ENCODE results near the gene ADI1.
A peak's percentile ranks its signal among the peaks of the same experiment; 100 is the strongest.
"Not testable (repeated sequence)": the region's sequence is repeated elsewhere in the genome, so short reads cannot be mapped to it uniquely, and the experiment has no call there.

ADI1 gene

DNA sequence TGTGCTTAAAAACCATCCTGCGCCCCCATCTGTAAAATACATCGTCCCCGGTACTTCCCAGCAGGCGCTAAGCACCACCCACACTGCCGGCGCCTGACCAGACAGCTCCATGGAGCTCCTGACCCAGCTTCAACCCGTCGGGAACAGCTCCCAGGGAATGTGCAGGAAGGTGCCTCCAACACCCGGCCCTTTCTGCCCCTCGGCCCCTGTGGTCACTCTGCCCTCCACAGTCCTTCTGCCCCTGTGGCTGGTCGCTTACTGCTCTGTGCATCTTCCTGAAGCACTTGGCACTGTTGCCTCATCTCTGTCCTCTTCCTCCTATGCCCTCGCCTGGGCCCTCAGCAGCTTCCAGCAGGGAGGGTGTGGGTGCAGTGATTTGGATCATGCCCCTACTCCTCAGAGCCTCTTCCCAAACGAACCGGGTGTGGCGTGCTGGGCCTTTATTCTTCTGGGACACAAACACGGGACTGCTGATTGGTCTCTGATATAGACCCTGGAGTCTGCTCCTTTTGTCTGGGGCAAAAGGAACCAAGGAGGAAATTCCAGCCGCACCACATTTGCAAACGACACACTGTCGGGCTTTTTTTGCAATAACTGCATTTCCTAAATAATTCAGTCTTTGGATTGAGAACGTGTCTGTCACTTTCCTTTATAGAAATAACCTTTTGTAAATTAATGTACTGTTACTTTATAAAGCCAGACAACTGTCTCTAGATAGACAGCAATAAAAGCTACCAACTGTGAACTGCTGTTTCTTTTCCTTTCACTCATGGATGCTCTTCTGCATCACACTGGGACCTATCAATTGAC lies 65.9 kb downstream of the ADI1 start:
- H3K9me3 ChIP-seq = no peaks in the 10 kb centered on the region; the same call in 1 of the 2 replicates
- peaks cover 73% of the 10 kb centered on the region for H3K27me3 ChIP-seq
- TF ChIP-seq Cebpa-rat (IDR thresholded peaks at IDR 0.05) = no peak
- peaks cover 62% of the 10 kb centered on the region for H3K36me3 ChIP-seq
- H3K4me2 ChIP-seq = peak overlapping the region; percentile 43; the same call in 1 of the 2 replicates
- H3K4me1 ChIP-seq = peaks cover 73% of the 10 kb centered on the region
- H3K4me3 ChIP-seq = no peak overlapping the region
- no peak overlapping the region for H3K9ac ChIP-seq
- H4K20me1 ChIP-seq = peaks cover 62% of the 10 kb centered on the region
- no peak overlapping the region for H3K27ac ChIP-seq

DNA sequence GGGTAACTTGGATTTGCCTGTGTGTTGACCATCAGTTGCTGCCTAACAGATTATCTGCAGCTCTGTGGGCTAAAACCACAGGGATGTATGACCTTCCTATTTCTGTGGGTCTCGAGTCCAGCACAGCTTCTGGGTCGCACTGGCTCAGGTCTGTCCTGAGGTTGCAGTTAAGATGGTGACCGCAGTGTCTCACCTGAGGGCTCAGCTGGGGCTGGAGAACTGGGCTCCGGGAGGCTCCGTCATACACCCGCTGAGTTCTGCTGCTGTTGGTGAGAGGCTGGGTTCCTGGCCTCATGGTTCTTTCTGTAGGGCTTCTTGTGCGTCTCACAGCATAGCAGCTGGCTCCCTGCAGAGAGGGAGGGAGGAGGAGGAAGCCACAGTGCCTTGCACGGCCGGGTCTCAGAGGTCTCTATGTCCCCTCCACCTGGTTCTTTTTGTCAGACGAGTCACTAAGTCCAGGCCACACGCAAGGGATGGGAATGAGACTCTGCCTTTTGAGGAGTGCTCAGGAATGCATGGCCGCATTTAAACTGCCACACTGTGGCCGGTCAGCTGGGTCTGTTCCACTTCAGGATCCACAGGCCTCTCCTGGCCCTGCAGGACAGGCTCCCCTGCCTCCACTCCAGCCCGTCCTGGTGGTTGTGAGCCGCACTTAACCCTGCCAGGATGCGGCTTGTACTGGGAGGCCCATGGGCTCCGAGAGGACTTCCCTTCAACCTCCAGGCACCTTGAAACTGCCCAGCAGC lies 67.2 kb downstream of the ADI1 start:
- Histone ChIP-seq H3K4me3 (no peak overlapping the region), H3K9ac (no peak overlapping the region), H3K9me3 (no peaks in the 10 kb centered on the region; the same call in 1 of the 2 replicates), H3K27ac (no peak overlapping the region), H4K20me1 (peaks cover 62% of the 10 kb centered on the region), H3K27me3 (peaks cover 64% of the 10 kb centered on the region), H3K4me2 (peak overlapping the region; percentile 9), H3K36me3 (peaks cover 65% of the 10 kb centered on the region), H3K4me1 (peaks cover 62% of the 10 kb centered on the region)
- no peak for TF ChIP-seq Cebpa-rat (IDR thresholded peaks at IDR 0.05)

DNA sequence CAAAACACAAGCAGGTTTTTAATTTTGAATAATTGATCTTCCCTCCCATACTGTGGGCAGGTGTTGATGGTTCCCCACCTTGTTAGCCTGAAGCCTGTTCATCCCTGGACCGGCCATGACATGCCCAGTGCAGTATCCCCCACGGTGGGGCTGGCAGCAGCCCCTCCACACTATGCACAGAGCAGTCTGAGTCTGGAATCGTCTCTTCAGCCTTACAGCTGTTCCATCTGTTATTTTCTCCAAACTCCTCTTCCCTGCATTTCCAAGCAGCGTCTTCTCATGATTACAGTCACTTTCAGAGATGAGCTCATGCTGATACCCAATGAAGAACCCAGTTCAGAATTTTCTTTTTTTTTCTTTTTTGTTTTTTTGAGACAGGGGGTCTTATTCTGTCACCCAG lies 68.2 kb downstream of the ADI1 start:
- no peak overlapping the region for H3K4me3 ChIP-seq
- no peak overlapping the region for H3K27ac ChIP-seq
- peak overlapping the region; percentile 9; the same call in 1 of the 2 replicates for H3K4me2 ChIP-seq
- peaks cover 55% of the 10 kb centered on the region for H4K20me1 ChIP-seq
- no peaks in the 10 kb centered on the region; the same call in 1 of the 2 replicates for H3K9me3 ChIP-seq
- no peak for TF ChIP-seq Cebpa-rat (IDR thresholded peaks at IDR 0.05)
- peaks cover 56% of the 10 kb centered on the region for H3K4me1 ChIP-seq
- peaks cover 67% of the 10 kb centered on the region for H3K36me3 ChIP-seq
- H3K9ac ChIP-seq = no peak overlapping the region
- H3K27me3 ChIP-seq = peaks cover 57% of the 10 kb centered on the region

DNA sequence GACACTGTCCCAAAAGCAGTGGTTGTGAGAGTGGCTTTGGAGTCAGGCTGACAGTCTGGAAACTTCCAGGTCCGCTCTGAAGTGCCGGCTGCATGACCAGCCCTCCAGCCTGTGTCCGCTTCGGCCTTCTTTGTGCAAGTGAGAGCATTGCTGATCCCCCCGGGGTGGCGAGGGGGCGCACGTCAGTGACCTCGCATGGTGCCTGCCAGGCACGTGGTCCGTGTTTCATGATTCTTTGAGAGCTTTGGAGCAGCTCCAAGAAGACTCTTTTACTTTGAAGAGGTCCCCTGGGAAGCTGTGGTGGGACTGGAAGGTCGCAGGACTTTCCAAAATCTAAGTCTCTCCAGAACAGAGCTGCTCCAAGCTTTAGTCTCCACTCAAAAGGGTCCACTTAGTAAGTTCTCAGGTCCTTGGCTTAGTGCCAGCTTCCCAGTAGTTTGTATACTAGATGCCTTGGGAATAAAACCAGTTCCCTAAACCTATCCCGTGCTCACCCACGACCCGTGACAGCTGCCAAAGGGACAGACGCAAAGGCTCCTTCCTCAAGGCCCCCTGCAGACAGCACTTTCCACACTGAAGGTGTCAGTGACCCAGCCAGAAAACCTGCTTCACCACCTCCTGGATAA lies 68.8 kb downstream of the ADI1 start:
- Histone ChIP-seq H4K20me1 (peaks cover 49% of the 10 kb centered on the region), H3K4me1 (peaks cover 49% of the 10 kb centered on the region), H3K4me2 (peak overlapping the region; percentile 53), H3K27ac (no peak overlapping the region), H3K9ac (no peak overlapping the region), H3K27me3 (peaks cover 54% of the 10 kb centered on the region), H3K4me3 (no peak overlapping the region), H3K9me3 (no peaks in the 10 kb centered on the region; the same call in 1 of the 2 replicates), H3K36me3 (peaks cover 74% of the 10 kb centered on the region)
- no peak for TF ChIP-seq Cebpa-rat (IDR thresholded peaks at IDR 0.05)

DNA sequence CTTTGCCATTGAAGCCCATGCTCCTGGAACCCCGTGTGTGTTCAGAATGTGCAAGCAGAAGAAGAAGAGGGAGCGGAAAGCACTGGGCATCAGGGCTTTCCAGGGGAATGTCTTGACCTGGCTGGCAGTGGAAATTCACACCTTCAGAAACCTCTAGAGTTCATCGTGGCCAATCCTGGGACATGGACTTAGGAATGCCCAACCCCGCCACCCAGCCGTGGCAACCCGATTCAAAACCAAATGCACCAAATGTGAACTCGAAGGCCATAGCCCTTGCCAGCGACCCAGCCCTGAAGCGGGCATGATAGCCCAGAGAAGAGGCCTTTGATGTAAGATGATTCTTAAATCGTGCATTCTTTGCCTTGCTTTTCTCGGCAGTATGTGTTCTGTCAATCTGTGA lies 69.4 kb downstream of the ADI1 start:
- Histone ChIP-seq H3K36me3 (peaks cover 80% of the 10 kb centered on the region), H3K4me3 (no peak overlapping the region), H3K4me2 (peak overlapping the region; percentile 53), H3K9me3 (no peaks in the 10 kb centered on the region; the same call in 1 of the 2 replicates), H3K27me3 (peaks cover 52% of the 10 kb centered on the region), H3K4me1 (peaks cover 43% of the 10 kb centered on the region), H3K9ac (no peak overlapping the region), H4K20me1 (peaks cover 47% of the 10 kb centered on the region), H3K27ac (no peak overlapping the region)
- TF ChIP-seq Cebpa-rat (IDR thresholded peaks at IDR 0.05) = no peak

DNA sequence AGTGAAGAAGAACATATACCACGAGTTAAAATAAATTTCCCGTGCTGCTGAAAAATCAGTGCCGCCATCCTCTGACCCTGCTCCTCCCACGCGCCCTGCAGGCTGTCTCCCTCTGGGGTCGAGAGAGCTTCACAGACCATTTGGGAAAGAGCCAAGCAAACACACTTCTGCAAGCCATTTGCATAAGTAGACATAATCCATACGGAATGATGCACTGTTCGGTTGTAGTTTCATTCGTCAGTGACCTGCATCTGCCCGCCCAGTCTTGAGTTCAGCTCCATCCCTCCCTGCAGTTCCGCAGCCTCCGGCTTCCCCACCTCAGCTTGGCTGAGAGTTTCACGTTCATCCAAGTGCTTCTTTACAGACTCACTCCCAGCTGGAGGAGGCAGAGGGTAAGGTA lies 70.2 kb downstream of the ADI1 start:
- no peak for TF ChIP-seq Cebpa-rat (IDR thresholded peaks at IDR 0.05)
- Histone ChIP-seq H3K36me3 (peaks cover 85% of the 10 kb centered on the region), H3K9ac (no peak overlapping the region), H3K27me3 (peaks cover 43% of the 10 kb centered on the region), H3K27ac (no peak overlapping the region), H3K9me3 (no peaks in the 10 kb centered on the region), H4K20me1 (peaks cover 38% of the 10 kb centered on the region), H3K4me1 (peaks cover 35% of the 10 kb centered on the region), H3K4me2 (no peak overlapping the region), H3K4me3 (no peak overlapping the region)

DNA sequence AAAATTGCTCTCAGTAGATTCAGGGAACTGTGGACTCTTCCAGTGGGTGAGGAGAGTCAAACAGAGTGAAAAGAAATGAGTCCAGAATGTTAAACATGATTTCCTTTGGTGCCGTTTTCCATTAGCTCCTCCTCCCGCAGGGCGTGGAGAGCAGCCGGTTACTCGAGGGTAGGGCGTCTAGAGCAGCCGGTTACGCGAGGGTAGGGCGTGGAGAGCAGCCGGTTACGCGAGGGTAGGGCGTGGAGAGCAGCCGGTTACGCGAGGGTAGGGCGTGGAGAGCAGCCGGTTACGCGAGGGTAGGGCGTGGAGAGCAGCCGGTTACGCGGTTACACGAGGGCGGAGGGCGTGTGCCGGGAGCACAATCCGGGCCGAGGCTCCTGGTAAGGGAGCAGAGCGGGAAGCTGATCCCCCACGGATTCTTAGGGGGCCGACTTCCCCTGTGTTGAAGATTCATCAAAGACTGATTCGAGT lies 70.9 kb downstream of the ADI1 start:
- Histone ChIP-seq H3K27me3 (peaks cover 37% of the 10 kb centered on the region), H4K20me1 (peaks cover 32% of the 10 kb centered on the region), H3K4me1 (peaks cover 29% of the 10 kb centered on the region), H3K36me3 (peaks cover 88% of the 10 kb centered on the region)
- H3K4me3 ChIP-seq, H3K27ac ChIP-seq, H3K4me2 ChIP-seq, H3K9ac ChIP-seq, H3K9me3 ChIP-seq: not testable (repeated sequence)

DNA sequence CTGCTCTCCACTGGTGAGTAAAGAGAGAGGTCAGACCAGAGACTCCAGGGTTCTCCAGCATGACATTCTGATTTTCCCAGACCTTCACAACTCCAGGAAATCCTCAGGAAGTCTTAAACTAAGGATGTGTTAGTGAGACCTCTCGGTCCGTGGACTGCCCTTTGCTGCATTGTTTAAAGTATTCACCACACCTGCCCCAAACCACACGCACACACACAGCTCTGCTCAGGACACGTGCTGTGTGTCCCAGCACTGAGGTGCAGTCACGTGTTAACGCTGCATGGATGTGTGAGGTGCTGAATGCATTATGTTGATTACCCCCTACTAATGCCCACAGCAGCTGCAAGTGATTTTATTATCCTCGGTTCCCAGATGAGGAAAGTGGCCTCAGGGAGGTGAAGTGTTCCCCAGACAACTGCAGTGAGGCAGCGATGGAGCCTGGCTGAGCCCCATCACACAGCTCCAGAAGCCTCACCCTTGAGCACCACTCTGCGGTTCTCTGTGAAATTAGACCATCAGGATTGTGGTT lies 71.5 kb downstream of the ADI1 start:
- H3K27me3 ChIP-seq = peaks cover 31% of the 10 kb centered on the region
- no peak overlapping the region for H3K27ac ChIP-seq
- peaks cover 26% of the 10 kb centered on the region for H4K20me1 ChIP-seq
- H3K4me1 ChIP-seq = peaks cover 24% of the 10 kb centered on the region
- peaks cover 88% of the 10 kb centered on the region for H3K36me3 ChIP-seq
- no peak for TF ChIP-seq Cebpa-rat (IDR thresholded peaks at IDR 0.05)
- no peak overlapping the region for H3K4me2 ChIP-seq
- H3K4me3 ChIP-seq = no peak overlapping the region
- no peaks in the 10 kb centered on the region for H3K9me3 ChIP-seq
- H3K9ac ChIP-seq = no peak overlapping the region
